Measurements from ENCODE around the gene CGB1.

CGB1 gene

DNA sequence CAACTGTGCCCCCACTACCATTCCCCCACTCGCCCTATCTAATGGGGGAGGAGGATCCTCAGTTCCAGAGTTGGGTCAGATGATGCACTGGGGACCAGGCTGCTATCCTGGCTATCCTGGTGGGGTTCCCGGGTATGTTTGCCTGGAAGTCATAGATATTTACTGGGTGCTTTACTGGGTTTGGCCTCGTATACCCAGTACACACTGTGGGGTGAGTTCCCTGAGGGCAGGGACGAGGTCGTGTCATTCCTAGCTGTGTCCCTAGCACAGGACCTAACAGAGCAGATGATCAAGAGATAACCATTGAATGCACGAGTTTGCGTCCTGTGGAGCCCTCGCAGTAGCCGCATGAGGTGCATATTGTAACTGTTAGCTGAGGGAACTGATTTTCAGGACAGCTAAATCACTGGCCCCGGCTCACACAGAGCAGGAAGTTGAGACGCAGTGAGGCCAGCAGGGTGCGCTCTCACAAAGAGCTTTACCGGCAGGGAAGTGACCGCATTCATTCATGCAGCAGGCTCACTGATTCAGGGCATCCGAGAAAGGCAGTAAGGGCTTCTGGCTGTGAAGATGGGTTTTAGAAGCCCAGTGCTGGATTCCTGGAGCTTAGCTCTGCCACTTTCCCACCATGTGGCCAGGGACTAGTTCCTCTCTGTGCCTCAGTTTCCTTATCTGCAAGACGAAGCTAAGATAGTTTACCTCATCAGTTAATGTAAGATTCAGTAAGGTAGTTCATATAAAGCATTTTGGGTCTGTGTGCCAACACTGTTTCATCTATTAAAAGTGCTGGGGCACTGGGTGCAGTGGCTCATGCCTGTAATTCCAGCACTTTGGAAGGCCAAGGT lies 37.0 kb downstream of the CGB1 start:
- FAIRE-seq: no peak
- peak; percentile 53 for DNase-seq (ENCODE audit: low spot score)

- FAIRE-seq: no peak
- peak; percentile 41 for DNase-seq (ENCODE audit: low spot score)
Observed at GRCh38 chr19:48997972-48998371, 38.7 kb downstream of the CGB1 start.

GRCh38 chr19:48994035-48994386 lies 42.7 kb downstream of the CGB1 start:
- FAIRE-seq: no peak

GRCh38 chr19:48993175-48994034 lies 43.3 kb downstream of the CGB1 start, which contains the start of the genes GYS1 and RUVBL2:
TSS of gene GYS1 (minus strand) at chr19:48993309. CDS start at chr19:48993112, 197 bp downstream.
TSS of gene RUVBL2 (plus strand) at chr19:48993887. CDS start at chr19:48993912, 25 bp downstream.
- DNase-seq (ENCODE audit: low spot score): peak; percentile 99
- peak; percentile 89 for FAIRE-seq

More at GRCh38 chr19:48994035-48994386, 42.7 kb downstream of the CGB1 start:
- no peak for DNase-seq (ENCODE audit: low spot score)

DNA sequence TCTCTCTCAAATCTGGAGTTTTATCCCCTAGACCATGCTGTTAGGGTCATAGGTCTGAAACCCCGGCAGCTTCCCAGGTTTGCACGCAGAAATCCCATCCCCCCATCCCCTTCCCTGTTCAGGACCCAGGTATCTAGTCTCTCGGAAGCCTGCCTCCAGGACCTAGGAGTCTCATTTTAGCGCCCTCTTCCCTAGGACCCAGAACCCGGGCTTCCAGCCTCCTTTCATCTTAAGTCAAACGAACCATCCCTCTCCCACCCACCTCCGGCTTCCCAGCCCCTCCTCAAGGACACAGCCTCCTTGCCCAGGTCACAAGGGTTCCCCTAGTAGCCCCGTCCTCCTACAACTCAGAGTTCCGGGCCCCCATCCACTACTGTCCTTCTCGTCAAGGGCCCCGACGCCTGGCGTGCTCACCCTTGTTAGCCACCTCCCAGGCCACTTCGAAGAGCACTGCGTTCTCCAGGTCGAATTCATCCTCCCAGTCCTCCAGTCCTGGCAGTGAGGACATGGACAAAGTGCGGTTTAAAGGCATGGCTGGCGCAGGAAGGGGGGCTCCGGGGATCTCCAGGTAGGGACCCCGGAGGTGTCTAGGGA lies 44.0 kb downstream of the CGB1 start:
- no peak for FAIRE-seq

GRCh38 chr19:48991873-48992580 lies 44.7 kb downstream of the CGB1 start:
- FAIRE-seq (no peak), DNase-seq (ENCODE audit: low spot score) (peak; percentile 70)

More for the DNA sequence above, 44.0 kb downstream of the CGB1 start:
- DNase-seq (ENCODE audit: low spot score): no peak

DNA sequence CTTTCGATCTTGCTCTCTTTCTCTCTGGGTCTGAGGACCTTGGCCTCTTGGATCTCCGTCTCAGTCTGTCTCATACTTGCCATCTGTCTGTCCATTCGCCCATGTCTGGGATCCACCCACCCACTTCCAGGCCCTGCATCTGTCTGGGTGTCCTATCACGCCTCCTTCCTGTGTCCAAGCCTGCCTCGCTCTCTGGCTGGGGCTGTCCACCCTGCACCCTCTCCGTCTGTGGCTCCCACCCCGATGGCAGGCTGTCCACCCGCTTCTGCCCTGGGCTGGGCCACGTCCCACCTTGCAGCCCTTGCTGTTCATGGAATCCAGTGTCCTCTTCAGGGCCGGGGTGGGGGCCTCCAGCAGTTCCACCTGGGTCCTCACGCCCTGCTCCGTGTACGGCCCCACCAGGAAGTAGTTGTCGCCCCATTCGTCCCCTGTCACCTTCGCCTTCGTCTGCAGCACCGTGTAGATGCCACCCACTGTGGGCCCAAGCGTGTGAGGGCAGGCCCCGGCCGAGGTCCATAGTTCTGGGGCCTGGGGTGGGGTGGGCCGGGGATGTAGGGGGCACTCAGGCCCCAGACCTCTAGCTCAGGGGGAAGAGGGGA lies 45.6 kb downstream of the CGB1 start:
- no peak for FAIRE-seq
- DNase-seq (ENCODE audit: low spot score): no peak

DNA sequence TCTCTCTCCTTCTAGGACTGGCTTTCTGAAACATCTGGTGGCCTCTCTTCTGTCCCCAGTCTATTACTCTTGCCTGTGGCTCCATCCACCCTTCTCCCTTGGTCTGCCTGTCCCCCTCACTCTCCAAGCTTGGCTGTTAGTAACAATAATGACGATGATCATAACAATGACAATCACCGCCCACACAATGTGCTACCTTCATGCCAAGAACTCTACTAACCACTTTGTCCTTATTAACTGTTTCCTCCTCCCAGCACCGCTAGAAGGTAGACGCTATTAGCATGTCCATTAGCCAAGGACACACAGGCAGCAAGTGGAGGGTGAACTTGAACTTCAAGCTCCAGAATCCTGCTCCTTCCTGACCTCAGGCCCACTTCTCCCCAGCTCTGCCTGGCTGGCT lies 46.3 kb downstream of the CGB1 start:
- DNase-seq (ENCODE audit: low spot score) (no peak), FAIRE-seq (no peak)

DNA sequence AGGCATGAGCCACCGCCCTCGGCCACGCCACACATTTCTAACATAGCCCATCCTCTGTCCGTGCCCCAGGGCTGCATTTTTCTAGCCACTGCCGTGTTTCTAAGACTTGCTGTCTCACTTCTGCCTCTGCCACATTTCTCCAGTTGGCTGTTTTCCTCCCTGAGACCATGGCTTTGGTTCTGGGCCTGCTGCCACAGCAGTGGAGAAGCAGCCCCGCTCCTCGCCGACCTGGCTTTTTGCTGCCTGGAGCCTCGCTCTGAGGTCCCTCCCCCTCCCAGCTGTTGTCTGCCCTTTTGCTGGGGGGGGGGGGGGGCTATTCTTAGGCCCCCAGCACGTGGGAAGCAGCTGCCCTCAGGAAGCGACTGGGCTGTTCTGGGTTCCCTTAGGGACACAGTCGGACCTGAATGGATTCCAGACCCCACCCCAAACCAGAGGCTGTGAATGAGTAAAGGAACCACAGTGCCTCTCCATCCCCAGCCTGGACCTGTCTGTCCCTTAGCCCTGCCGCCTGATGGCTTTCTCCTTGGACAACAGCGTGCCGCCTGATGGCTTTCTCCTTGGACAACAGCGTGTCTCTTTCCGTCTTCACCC lies 46.9 kb downstream of the CGB1 start:
- DNase-seq (ENCODE audit: low spot score) (no peak), FAIRE-seq (no peak)

GRCh38 chr19:48988860-48989259 lies 47.8 kb downstream of the CGB1 start:
- no peak for FAIRE-seq
- no peak for DNase-seq (ENCODE audit: low spot score)

DNA sequence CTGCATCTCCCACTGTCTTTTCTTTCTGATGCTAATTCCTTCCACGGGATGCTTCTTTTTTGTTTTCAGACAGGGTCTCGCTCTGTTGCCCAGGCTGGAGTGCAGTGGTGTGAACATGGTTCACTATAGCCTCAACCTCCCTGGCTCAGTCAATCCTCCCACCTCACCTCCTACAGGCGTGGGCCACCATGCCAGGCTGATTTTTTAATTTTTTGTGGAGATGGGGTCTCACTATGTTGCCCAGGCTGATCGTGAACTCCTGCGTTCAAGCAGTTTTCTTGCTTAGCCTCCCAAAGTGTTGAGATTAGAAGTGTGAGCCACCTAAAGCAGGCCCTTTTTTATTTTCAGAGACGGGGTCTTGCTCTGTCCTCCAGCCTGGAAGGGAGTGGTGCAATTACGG lies 48.4 kb downstream of the CGB1 start:
- DNase-seq (ENCODE audit: low spot score) (no peak), FAIRE-seq (no peak)

GRCh38 chr19:48987323-48987722 lies 49.4 kb downstream of the CGB1 start:
- DNase-seq (ENCODE audit: low spot score) (no peak), FAIRE-seq (no peak)

DNA sequence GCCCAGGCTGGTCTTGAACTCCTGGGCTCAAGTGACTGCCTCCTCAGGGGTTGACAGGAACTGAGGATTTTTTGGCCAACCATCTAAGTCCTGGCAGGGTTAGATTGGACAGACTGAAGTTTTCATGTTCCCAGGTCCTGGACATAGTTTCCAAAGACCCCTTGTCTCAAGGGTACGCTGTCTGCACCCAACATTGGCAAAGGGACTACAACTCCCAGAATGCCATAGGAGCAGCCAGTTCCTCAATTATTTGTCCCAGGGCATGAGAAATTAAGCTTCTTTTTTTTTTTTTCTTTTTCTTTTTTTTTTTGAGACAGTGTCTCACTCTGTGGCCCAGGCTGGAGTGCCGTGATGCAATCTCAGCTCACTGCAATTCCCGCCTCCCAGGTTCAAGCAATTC lies 50.5 kb downstream of the CGB1 start:
- no peak for DNase-seq (ENCODE audit: low spot score)
- FAIRE-seq: no peak

DNA sequence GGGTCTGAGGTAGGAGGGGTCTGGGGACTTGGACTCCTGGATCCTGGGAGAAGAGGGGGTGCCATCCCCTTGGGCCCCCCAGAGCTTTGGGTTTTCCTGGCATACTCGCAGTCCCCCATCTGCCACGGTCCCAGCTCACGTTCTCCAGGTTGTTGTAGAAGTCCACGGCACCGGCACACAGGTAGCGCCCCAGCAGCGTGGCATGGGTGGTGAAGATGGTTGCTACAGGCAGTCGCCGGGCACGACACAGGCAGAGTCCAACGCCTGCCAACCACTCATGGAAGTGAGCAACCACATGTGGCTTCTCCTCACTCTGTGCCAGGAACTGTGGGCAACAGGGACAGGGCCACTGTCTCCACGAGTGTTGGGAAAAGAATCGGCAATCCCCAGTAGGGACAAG lies 51.0 kb downstream of the CGB1 start:
- FAIRE-seq: no peak

More for the DNA sequence above, 51.0 kb downstream of the CGB1 start:
- DNase-seq (ENCODE audit: low spot score): no peak

Data from urothelium cell line (cell line).